HK-2 (cell line): ENCODE measurements around the gene CXXC1.
"Not testable (repeated sequence)": the region's sequence is repeated elsewhere in the genome, so short reads cannot be mapped to it uniquely, and the experiment has no call there.

Experiments
- DNase-seq: peaks from one replicate; pipeline ENCODE4 v3.0.0-alpha.2; 2018; ENCODE audit not compliant: unreplicated experiment

CXXC1 gene

DNA sequence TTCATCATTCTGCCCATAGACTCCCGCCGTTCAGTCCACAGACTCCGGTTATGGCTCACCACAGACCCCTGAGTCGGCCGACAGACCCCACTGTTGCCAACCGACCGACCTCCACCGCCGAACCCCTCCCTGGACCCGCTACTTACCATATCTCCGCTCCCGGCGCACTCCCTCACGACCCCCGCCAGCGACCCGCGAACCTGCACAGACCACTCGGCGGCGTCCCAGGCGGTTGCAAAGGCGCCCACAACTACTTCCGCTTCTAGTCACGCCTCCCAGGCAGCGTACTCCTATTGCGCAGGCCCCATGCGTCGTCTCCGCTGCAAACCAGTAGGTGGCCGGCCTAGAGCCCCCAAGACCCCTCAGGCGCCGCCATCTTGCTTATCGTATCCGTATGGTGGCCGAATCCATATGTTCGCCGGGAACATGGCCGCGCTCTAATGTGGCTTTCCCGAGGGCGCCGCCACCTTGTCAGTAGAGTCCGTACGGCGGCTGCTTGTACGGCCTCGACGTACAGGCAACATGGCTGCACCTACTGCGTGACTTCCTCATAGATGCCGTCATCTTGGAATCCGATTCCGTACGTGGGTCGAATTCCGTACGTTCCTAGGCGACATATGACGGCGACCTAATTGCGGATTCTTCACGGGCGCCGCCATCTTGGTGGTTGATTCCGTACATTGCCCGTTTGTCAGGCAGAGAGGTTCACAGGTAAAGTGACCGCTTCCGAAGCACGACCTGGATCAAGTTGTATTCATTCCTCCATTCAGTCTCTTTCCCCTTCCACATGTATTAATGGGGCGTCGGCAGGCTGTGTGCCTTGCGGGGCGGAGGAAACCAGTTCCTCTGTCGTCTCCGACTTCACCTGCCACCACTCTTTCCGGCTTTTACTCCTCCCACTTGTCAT, at the start of gene CXXC1:
CXXC1 (minus strand) TSS at position 252 of the 907 bp plus-strand sequence; CDS start at position 149, 103 bp downstream.
- DNase-seq, result peak; percentile 93

DNA sequence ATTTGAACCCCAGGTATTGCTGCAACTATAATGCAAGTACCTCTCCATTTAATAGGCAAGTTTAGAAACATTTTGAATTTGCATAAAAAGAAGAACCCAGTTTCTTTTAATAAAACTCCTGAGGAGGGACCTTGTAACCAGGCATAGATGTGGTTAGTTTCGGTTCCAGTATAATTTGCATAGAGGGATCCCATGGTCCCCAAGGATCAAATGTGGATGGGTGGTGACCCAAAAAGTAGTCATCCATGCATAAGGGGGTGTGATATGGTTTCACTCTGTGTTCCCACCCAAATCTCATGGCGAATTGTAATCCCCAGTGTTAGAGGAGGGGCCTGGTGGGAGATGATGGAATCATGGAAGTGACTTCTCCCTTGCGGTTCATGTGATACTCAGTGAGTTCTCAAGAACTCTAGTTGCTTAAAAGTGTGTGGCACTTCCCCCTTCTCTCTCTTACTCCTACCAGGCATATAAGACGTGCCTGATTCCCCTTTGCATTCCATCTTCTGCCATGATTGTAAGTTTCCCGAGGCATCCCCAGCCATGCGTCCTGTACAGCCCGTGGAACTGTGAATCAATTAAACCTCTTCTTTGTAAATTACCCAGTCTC, 47.2 kb upstream of the CXXC1 start:
- DNase-seq, result no peak

DNA sequence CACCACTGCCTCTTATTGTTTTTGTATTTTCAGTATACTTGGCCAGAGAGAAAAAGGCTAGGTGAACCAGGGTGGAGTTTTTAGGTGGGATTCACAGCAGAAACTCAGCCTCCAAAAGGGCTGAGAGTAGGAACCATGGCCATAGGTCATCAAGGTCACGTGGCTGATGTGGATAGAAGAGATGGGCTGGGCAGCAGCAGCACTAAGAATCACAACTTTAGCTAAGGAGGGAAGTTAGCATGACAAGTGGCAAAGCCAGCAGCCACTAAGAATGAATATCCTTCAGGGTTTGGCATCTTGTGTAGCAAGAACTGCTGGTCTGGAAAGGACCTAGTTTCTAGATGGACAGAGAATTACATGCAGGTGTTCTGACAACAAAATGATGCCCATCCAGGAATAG, 44.2 kb upstream of the CXXC1 start:
- no peak for DNase-seq

DNA sequence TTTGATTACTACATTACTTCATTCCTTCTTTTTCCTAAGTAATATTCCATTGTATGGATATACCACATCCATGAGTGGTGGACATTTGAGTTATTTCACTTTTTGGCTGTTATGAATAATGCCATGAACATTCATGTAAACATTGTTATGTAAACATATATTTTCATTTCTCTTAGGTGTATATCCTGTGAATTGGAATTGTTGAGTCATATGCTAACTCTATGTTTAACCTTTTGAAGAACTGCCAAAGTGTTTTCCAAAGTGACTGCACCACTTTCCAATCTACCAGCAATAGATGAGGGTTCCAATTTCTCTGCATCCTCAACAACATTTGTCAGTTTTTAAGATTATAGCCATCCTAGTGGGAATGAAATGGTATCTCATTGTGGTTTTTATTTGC, 42.7 kb upstream of the CXXC1 start:
- no peak for DNase-seq

DNA sequence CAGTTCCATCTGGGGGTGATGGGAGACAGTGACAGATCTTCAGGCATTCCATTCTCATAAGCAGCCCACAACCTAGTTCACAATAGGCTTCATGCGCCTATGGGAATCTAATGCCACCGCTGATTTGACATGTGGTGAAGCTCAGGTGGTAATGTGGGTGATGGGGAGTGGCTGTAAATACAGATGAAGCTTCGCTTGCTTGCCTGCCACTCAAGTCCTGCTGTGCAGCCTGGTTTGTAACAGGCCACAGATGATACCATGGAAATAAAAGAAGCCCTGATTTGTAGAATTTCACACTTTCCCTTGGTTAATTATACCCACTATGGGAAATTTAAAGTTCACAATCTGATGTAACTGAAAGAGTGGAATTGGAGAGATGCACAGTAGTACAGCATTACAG, 40.5 kb upstream of the CXXC1 start:
- DNase-seq, result no peak

DNA sequence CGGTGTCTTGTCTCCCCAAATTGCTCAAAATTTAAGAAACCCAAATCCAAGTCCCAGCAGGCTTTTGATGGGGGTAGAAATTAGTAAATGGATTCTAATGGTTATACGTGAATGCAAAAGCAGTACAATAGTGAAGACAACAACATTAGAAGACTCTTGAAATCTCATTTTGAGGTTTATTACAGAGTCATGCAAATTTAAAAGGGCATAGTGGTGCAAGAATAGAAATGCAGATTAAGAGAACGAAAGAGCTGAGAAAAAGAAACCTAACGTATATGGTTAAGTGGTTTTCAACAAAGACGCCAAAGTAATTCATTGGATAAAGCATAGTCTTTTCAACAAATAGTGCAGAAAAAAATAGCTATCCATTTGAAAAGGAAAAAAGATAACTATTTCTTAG, 33.2 kb upstream of the CXXC1 start:
- no peak for DNase-seq

DNA sequence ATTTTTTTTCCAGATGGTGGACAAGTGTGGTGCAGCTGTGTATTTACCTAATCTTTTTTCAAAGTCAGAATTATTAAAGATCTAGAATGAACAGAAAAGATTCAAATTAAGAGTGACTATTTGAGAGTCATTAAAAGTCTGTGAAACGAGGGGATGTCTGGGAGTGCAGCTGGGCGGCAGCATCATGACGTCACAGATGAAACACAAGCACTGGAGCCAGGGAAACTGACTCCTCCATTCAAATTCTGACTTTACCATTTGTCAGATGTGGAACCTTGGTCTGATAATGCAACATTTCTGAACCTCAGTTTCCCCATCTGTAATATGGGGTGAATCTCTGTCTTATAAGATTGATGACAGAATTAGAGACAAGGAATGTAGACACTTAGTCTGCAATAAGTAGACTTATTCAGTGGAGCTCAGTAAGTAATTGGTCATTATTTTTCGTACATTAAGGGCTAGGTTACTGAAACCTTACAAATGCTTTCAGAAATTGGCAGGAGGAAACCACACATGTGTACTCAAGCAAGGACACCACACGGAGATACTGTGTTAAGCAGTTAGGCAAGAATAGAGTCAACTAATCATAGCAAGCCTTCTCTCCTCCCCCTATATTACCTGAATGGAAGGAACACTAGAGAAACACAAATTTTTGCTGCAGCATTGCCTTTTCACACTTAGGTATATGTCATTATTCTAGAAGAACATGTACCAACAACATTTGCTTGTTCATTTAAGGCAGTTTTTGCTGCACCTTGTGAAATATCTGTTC, 27.8 kb upstream of the CXXC1 start:
- DNase-seq, result no peak

DNA sequence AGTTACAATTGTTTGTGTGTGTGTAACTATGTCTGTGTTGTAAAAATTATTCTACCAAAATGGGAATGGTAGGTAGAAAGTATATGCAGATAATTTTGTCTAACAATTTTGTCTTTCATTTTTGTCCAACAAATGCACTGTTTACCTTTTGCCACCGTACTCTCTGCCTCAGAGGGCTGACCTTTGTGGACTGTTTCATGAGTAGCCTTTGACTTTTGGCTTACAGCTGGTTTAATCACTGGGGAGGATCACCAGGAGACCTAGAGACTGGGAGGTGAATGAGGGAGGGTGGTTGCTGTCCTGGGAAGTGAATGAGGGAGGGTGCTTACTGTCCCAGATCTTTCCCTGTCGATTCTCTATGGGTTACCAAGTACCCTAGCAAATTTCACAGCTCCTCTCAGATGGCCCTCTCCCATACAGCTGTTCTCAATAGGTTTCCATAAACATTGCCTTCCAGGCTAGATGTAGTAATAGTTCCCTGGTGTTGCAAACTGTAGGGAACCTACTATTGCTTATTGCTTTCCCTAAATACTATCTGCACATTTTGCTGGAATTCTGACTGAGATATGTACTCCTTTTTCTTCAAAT, 26.5 kb upstream of the CXXC1 start:
- DNase-seq, result no peak

DNA sequence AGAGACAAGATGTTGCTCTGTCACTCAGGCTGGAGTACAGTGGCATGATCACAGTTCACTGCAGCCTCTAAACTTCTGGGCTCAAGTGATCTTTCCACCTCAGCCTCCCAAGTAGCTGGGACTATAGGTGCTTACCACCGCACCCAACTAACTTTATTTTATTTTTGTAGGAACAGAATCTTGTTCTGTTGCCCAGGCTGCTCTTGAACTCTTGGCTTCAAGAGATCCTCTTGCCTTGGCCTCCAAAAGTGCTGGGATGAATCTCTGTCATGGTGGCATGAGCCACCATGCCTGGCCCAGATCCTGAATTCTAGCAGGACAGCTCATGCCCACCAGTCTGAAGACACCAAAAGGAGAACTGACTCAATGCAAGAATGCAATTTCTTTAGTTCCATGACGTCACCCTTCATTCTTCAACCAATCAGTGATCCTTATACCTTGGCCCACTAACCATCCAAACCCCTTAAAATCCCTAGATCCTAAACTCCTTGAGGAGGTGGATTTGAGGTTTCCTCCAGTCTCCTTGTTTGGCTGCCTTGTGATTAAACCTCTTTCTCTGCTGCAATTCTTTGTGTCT, 25.6 kb upstream of the CXXC1 start:
- DNase-seq, result no peak

DNA sequence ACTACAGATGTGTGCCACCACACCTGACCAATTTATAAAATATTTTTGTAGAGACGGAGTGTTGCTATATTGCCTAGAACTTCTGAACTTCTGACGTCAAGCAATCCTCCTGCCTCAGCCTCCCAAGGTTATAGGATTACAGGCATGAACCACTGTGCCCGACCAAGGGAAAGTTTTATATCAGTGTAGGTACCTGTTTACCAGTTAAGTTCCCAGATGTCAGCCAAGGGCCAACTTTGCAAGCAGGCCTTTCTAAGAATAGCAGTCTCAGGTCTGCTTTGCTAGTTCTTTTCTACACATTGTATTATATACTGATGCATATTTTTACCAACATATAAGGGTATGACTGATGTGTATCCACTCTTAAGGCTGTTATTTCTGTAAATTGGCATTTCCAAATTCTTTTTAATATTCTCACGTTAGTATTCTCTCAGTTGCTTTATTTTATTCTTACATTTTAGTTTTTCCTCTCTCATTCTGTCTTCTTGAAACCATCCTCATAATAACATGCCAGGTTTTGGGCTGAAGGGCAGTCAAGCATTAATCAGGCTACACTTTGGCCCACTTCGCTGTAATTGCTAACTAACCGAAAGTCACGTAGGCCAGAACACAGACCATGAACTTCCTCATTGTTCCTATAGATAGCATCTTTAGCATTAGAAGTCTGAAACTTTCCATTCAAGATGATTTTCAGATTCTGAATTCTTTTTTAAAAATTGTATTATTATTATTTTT, 25.0 kb upstream of the CXXC1 start:
- DNase-seq, result no peak

DNA sequence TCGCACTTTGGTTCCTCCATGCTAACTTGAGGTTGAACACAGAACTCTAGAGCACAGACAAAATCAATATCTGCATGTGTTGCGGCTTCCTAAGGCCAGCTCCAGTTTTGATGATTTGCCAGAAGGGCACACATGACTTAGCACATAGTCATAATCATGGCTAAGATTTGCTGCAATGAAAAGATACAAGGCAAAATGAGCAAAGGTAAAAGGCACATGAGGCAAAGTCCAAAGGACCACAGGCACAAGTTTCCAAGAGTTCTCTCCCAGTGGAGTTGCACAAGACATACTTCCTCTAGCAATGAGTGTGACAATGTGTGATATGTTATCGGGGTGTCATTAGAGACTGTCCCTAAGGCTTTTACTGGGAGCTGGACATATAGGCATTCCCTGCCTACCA, 24.2 kb upstream of the CXXC1 start:
- no peak for DNase-seq

DNA sequence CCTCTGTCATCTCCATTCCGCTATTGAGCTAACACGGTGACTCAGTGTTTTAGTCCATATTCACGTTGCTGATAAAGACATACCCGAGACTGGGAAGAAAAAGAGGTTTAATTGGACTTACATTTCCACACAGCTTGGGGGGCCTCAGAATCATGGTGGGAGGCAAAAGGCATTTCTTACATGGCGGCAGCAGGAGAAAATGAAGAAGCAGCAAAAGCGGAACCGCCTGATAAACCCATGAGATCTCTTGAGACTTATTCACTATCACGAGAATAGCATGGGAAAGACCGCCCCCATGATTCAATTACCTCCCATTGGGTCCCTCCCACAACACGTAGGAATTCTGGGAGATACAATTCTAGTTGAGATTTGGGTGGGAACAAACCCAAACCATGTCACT, 22.6 kb upstream of the CXXC1 start:
- no peak for DNase-seq

DNA sequence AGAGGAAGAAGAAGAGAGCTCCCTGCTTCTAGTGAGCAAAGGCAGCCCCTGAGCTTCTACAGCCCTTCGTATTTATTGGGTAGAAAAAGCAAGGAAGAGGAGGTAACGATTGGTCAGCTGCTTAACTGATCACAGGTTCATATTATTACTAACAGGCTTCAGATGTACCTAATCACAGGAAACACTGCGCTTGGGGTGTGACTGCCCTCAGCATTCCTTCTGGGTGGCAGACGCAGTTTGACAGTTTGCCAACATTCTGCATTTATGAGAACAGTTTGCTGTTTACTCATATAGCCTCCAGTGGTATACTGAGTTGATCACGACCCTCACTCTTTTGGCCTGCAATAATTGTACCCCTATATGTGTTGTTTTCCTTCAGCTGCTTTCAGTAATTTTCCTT, 21.4 kb upstream of the CXXC1 start:
- not testable (repeated sequence) for DNase-seq

DNA sequence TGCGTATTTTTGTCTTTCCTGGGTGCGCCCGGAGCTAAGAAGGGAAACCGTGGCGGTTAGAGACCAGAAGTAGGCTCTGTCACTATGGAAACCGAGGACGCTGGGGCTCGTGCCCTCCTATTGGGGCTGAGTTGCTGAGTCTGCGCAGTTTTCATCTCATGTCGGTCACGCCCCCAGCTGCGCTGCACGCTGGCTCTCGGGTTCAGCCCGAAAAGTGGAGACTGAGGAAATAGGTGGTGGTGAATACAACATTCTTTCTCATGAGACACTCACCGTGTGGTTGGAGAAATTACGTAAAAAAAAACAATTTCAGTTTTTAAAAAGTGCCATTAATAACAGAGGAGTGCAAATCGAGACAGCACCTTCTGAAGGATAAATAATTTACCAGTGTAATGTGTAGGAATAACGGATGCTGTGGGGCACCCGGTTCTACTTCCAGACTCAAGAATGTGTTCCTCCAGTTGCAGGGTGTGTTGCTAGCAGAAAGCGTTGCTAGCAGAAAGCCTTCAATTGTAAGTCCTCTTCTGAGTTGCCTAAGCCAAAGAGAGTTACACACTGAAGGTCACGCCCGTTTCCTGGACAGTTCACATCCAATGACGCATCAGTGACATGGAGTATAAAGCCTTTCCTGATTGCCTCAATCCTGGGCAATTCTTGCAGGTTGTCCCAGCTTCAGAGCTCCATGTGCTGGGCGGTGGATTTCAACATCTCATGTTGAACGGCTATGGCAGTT, 20.4 kb upstream of the CXXC1 start:
- DNase-seq, result peak; percentile 67

DNA sequence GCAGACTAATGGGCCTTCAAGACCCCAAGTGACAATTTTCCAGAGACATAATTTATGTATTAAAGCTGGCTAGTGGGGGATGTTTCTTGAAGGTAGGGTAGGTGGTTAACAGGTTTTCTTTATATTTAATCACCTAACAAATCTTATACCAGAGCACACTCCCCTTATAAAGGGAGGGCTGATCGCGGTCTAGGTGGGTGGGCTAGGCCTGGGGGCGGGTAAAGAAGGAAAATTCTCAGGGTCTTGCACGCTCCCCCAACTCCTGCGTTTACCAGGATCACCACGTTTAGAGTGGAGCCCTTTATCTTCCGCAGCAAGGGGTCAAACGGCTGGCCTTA, 19.9 kb upstream of the CXXC1 start:
- no peak for DNase-seq

DNA sequence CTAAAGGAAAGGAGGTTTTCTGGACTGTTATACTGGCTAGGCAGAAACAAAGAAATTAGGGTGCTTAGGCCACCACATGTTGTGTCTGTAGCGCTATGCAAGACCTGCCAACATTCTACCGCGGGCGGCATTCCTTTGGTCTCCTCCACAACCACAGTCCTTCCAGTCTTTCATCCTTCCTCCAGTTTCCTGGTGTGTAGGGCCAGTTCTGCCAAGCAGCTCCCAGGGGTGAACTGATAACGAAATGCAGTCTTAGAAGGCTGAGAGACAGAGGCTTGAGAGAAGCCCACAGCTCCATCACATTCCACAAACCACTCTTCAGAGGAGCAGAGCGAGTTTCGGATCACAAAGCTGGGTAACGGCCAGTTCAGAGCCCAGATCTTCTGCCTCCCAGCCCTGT, 19.5 kb upstream of the CXXC1 start:
- DNase-seq, result peak; percentile 3

DNA sequence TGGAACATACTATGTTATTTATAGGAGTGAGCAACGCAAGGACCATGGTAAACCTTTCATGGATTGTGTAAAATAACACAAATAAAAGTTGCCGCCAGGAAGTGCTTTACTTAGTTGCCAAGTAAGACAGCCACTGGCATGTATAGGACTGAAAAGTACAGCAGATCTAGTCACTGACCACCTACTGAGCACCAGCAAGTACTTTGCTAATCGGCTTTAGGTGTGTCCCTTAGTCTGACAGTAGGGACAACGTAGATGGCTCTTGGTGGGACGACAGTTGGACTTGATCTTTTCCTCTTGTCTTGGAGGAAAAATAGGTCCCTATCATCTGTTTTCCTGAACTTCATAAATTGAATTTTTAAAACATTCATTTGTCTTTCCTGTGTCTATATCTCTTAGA, 13.6 kb upstream of the CXXC1 start:
- DNase-seq, result no peak

DNA sequence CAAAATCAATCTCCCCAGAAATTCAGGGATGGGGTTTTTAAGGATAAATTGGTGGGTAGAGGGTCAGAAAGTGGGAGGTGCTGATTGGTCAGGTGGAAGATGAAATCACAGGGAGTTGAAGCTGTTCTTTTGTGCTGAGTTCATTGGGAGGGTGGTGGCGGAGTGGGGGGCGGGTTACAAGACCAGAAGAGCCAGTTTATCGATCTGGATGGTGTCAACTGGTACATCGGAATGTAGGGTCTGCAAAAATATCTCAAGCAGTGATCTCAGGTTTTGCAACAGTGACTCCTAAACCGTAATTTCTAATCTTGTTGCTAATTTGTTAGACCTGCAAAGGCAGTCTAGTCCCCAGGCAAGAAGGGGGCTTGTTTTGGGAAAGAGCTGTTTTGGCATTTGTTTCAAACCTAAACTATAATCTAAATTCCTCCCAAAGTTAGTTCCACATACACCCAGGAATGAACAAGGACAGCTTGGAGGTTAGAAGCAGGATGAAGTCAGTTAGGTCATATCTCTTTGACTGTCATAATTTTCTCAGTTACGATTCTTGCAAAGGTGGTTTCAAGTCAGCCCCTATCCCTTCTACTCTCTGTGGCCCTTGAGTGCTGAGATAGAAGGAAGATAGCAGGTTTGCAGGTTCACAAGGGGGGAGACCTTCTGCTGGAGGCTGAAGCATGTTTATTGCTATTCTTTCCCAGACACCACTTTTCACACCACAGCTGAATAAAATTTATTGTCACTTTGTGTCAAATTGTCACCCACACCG, 12.3 kb upstream of the CXXC1 start:
- DNase-seq, result no peak

DNA sequence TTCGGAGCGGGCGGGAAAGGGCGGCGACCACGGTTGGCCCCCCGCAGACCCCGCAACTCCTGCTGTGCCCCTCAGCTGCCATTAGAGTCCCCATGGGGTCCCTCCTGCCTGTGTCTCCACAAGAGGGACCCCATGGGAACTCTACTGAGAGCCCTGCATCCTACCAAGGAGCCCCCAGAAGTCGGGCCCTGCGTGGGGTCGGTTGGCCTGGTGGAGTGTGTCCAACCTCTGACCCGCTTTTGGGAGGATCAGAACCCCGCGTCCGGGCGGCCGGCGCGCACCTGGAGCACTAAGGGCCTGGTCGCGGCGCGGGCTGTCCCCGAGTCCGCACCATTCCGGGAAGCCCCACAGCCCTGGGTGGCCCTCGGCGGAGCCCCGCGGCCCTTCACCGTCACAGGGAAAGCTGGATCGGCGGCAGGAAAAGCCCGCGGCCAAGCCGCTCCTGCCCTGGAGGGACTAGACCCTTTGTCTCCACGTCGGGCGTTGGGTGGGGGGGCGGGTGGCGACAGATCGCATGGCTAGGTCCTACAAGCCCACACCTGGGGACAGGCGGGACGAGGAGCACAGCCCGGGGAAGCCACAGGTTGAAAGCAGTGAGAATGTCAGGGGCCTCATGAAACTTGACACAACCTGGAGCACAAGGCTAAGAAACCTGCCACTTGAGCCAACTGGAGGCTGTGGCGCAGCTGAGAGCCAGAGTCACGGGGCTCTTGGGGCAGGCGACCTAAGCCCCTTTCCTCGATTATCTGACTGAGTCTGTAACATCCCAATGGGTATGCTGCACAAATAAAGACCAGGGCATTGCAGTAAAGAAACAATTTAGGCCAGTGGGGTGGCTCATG, 11.2 kb upstream of the CXXC1 start:
- no peak for DNase-seq
